Colonic mucosa (tissue), 4 donors: ENCODE measurements around the gene SH3BP5L. TPM values are rescaled to one million over a fixed set of nuclear protein-coding genes. Genes with fewer than 3 reads are reported as not detected.
A peak's percentile ranks its signal among the peaks of the same experiment; 100 is the strongest.
"Not testable (repeated sequence)": the region's sequence is repeated elsewhere in the genome, so short reads cannot be mapped to it uniquely, and the experiment has no call there.

ENCODE experiments used
- DNase-seq: peaks from one replicate; pipeline ENCODE4 v3.0.0-alpha.2; 2020
- H3K27ac ChIP-seq: fragments of 200-600 bp; one replicate; pipeline ENCODE4 v1.8.0; 2021
- H3K27me3 ChIP-seq: fragments of 200-600 bp; one replicate; pipeline ENCODE4 v1.8.0; 2021
- H3K36me3 ChIP-seq: fragments of 200-600 bp; one replicate; pipeline ENCODE4 v1.8.0; 2021
- H3K4me1 ChIP-seq: fragments of 200-600 bp; one replicate; pipeline ENCODE4 v1.8.0; 2021; ENCODE audit warnings: mild to moderate bottlenecking
- H3K4me3 ChIP-seq: fragments of 200-600 bp; one replicate; pipeline ENCODE4 v1.8.0; 2021
- H3K9ac ChIP-seq, 2 donors: one replicate each; pipeline ENCODE4 v1.7.0; 2013; ENCODE audit warnings: control low read depth in 2 of 2, low read depth in 2 of 2, low read length in 2 of 2
- H3K9me3 ChIP-seq: fragments of 200-600 bp; one replicate; pipeline ENCODE4 v1.8.0; 2021
- CTCF ChIP-seq: fragments of 200-600 bp; IDR thresholded peaks from one replicate; pipeline ENCODE4 v1.8.0; 2022; ENCODE audit warnings: antibody characterized with exemption, mild to moderate bottlenecking
- intact Hi-C: fragments of 100-400 bp; cut with DNase I; formaldehyde crosslinking; loops from one replicate; pipeline ENCODE4 v1.14.1; 2022
- total RNA-seq, 2 donors: library from RNA; stranded (reverse); fragmentation: NEBNext Ultra II Directional in 1 of 2; extraction: Animal tissue kit (Norgen Biotek cat#: 25700) in 1 of 2; gene quantifications; one replicate each; pipeline ENCODE4 v1.2.1, GENCODE V29; 2021
- donor health status: healthy.
- donor health status: DM: no; HTN: no; CAD: no.
- donor health status: DM: no; HTN: no; CAD: no.

SH3BP5L gene
- total RNA-seq, 2 donors from 2014 or later: 24.2 to 30.5 TPM

- intact Hi-C loops: no loop called here
- Histone ChIP-seq H3K27me3 (no peaks in the 10 kb centered on the region), H3K36me3 (no peaks in the 10 kb centered on the region), H3K4me3 (no peak overlapping the region), H3K4me1 (peaks cover 6% of the 10 kb centered on the region), H3K9me3 (no peaks in the 10 kb centered on the region), H3K9ac (no peak overlapping the region), H3K27ac (no peak overlapping the region)
- no peak for DNase-seq
- no peak for TF ChIP-seq CTCF
Measured at GRCh38 chr1:248831842-248832241, 6.1 kb upstream of the SH3BP5L start.

- intact Hi-C loops, DNase-seq, H3K4me1 ChIP-seq, H3K36me3 ChIP-seq, H3K9me3 ChIP-seq, H3K4me3 ChIP-seq, H3K27ac ChIP-seq, H3K27me3 ChIP-seq, H3K9ac ChIP-seq: not testable (repeated sequence)
Measured at GRCh38 chr1:248830718-248831017, 5.0 kb upstream of the SH3BP5L start.

- H3K27me3 ChIP-seq: no peaks in the 10 kb centered on the region
- H3K4me3 ChIP-seq: no peak overlapping the region
- H3K27ac ChIP-seq: no peak overlapping the region
- H3K36me3 ChIP-seq: no peaks in the 10 kb centered on the region
- H3K9ac ChIP-seq: no peak overlapping the region
- no peak for TF ChIP-seq CTCF
- intact Hi-C loops: no loop called here
- no peak for DNase-seq
- peaks cover 20% of the 10 kb centered on the region for H3K4me1 ChIP-seq
- no peaks in the 10 kb centered on the region for H3K9me3 ChIP-seq
Measured at GRCh38 chr1:248828845-248829244, 3.1 kb upstream of the SH3BP5L start.

- no peak for DNase-seq
- Histone ChIP-seq H3K9ac (peak overlapping the region; percentile 84), H3K4me1 (peaks cover 22% of the 10 kb centered on the region), H3K9me3 (no peaks in the 10 kb centered on the region), H3K27me3 (no peaks in the 10 kb centered on the region), H3K27ac (peak overlapping the region; percentile 98), H3K4me3 (peak overlapping the region; percentile 79), H3K36me3 (no peaks in the 10 kb centered on the region)
- no peak for TF ChIP-seq CTCF
- intact Hi-C loops: no loop called here
Measured at GRCh38 chr1:248825573-248825908, 174 bp downstream of the SH3BP5L start.

- Histone ChIP-seq H3K9ac (peak overlapping the region; percentile 84), H3K4me1 (peaks cover 22% of the 10 kb centered on the region), H3K27me3 (no peaks in the 10 kb centered on the region), H3K9me3 (no peaks in the 10 kb centered on the region), H3K36me3 (no peaks in the 10 kb centered on the region), H3K27ac (peak overlapping the region; percentile 98), H3K4me3 (peak overlapping the region; percentile 79)
- no peak for DNase-seq
- intact Hi-C loops: no loop called here
- TF ChIP-seq CTCF: no peak
Measured at GRCh38 chr1:248825136-248825535, 579 bp downstream of the SH3BP5L start.

GRCh38 chr1:248824701-248825100 lies 1.0 kb downstream of the SH3BP5L start:
- no peaks in the 10 kb centered on the region for H3K27me3 ChIP-seq
- H3K4me1 ChIP-seq: peaks cover 22% of the 10 kb centered on the region
- H3K9me3 ChIP-seq: no peaks in the 10 kb centered on the region
- no peaks in the 10 kb centered on the region for H3K36me3 ChIP-seq
- TF ChIP-seq CTCF: no peak
- peak overlapping the region; percentile 84 for H3K9ac ChIP-seq
- no peak overlapping the region for H3K27ac ChIP-seq
- H3K4me3 ChIP-seq: peak overlapping the region; percentile 79
- intact Hi-C loops: no loop called here
- DNase-seq: no peak
